Measurements from ENCODE around the gene BCL2L11. TPM values are rescaled to one million over a fixed set of nuclear protein-coding genes. Genes with fewer than 3 reads are reported as not detected.

BCL2L11 gene
- total and polyA plus RNA-seq, 9 of the 15 experiments (the other 6 are each of a cell fraction or from before 2014, with no cell fraction given): 2.2 to 18.8 (median 5.0) TPM

DNA sequence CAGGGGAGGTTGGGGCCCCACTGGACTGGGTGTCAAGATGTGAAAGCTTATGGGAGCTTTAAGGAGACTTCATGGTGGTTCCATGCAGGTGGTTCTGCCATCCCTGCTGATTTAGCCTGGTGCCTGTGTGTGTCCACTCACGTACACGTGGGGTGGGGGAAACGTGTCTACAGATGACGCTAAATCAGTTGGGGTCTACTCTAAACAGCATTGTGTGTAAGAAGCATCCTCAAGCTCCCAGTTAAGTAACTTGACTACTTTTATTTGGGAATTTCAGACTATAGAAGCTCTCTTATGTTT, 47.1 kb downstream of the BCL2L11 start:
- H3K79me2 ChIP-seq (ENCODE audit: control insufficient read depth, insufficient read depth, low read length): no peaks in the 10 kb centered on the region
- intact Hi-C loops (cut with micrococcal nuclease): no loop called here
- no peak overlapping the region for H3K4me2 ChIP-seq (ENCODE audit: insufficient read depth, low read length)
- DNase-seq (ENCODE audit: extremely low read depth in 1 of 4, low spot score in 3 of 4) (no peak), FAIRE-seq (no peak), ATAC-seq (no peak; the same call in 1 of the 3 replicates)
- peaks cover 7% of the 10 kb centered on the region; the same call in 1 of the 2 replicates for H4K20me1 ChIP-seq (replicated peaks; ENCODE audit: control insufficient read depth, insufficient read depth, low read length)
- BruUV-seq (replicated peaks): no TSS peak
- peaks cover 0 to 5% of the 10 kb centered on the region in 2 experiments; a peak in 2 of 5 replicates for H3K27me3 ChIP-seq (ENCODE audit: control insufficient read depth in 2 of 2, insufficient read depth in 2 of 2, low read length in 2 of 2)
- no peak overlapping the region for H2AFZ ChIP-seq (ENCODE audit: low read depth, low read length)
- no peaks in the 10 kb centered on the region for H3K9me1 ChIP-seq (ENCODE audit: control insufficient read depth, insufficient read depth, low read length)
- peaks cover 21 to 26% of the 10 kb centered on the region in 2 experiments for H3K4me1 ChIP-seq (replicated peaks in 1 of 2; ENCODE audit: control insufficient read depth in 2 of 2, insufficient read depth in 2 of 2, low read length in 2 of 2)
- in situ Hi-C loops (cut with MboI): no loop called here
- WGBS (ENCODE audit: insufficient coverage, low coverage, missing lambda C conversion rate): 35% methylated on average over 4 of the region's 4 CpGs
- H3K9ac ChIP-seq (ENCODE audit: insufficient read depth in 1 of 2, low read depth in 2 of 2, low read length in 2 of 2): peak overlapping the region in 1 of 2 experiments; percentile 37; a peak in 1 of 4 replicates
- CTCF ChIA-PET (ENCODE audit: low intra/inter-chr PET ratio): no interaction called here
- no peak overlapping the region for H3K4me3 ChIP-seq
- TF ChIP-seq ZNF740 (CRISPR knock-in tag; IDR thresholded peaks at IDR 0.05) (no peak), ZNF740 (tag; IDR thresholded peaks at IDR 0.05) (0 out of 4 replicates have a peak, but pooled peaks of 1 of the 2 experiments have one; percentile 13), POLR2AphosphoS5 (IDR thresholded peaks at IDR 0.05; ENCODE audit: control insufficient read depth, insufficient read depth, low read depth, low read length) (0 out of 2 replicates have a peak, but pooled peaks have one; percentile 0)
- TF ChIP-seq, protein P1, sequence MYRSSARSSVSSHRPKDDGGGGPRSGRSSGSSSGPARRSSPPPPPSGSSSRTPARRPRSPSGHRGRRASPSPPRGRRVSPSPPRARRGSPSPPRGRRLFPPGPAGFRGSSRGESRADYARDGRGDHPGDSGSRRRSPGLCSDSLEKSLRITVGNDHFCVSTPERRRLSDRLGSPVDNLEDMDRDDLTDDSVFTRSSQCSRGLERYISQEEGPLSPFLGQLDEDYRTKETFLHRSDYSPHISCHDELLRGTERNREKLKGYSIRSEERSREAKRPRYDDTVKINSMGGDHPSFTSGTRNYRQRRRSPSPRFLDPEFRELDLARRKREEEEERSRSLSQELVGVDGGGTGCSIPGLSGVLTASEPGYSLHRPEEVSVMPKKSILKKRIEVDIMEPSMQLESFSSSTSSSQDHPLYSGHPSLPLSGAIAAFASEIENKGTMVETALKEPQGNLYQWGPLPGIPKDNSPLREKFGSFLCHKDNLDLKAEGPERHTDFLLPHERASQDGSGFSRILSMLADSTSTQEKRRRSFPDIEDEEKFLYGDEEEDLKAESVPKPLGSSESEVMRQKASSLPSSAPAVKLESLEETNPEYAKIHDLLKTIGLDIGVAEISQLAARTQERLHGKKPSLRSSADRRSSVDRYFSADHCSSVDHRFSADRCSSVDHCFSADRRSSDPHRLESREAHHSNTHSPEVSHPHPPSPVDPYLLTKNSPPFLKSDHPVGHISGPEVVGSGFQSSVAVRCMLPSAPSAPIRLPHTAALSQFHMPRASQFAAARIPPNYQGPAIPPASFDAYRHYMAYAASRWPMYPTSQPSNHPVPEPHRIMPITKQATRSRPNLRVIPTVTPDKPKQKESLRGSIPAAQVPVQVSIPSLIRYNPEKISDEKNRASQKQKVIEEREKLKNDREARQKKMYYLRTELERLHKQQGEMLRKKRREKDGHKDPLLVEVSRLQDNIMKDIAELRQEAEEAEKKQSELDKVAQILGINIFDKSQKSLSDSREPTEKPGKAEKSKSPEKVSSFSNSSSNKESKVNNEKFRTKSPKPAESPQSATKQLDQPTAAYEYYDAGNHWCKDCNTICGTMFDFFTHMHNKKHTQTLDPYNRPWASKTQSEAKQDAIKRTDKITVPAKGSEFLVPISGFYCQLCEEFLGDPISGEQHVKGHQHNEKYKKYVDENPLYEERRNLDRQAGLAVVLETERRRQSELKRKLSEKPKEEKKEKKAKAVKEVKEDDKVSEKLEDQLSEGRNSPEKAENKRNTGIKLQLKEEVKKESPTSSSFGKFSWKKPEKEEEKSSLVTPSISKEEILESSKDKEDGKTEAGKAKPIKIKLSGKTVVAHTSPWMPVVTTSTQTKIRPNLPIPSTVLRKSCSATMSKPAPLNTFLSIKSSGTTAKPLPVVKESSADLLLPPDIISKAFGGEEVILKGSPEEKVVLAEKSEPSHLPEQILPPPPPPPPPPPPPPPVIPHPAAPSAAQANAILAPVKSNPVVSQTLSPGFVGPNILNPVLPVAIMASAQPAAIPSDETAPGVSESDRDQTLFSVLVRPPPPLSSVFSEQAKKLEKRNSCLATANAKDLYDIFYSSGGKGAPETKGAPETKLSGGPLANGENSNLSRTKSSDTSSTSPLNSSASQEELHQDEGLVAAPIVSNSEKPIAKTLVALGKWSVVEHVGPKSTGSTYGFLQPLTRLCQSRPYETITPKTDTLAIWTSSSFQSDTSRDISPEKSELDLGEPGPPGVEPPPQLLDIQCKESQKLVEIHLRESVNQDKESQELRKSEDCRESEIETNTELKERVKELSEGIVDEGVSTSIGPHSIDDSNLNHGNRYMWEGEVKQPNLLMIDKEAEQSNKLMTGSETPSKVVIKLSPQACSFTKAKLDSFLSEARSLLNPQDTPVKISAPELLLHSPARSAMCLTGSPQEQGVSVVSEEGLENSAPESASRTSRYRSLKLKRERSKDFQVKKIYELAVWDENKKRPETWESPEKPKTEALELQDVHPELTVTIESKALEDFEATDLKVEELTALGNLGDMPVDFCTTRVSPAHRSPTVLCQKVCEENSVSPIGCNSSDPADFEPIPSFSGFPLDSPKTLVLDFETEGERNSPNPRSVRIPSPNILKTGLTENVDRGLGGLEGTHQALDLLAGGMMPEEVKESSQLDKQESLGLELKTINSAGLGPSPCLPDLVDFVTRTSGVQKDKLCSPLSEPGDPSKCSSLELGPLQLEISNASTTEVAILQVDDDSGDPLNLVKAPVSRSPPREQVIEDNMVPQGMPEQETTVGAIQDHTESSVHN (IDR thresholded peaks at IDR 0.05; ENCODE audit: borderline replicate concordance in 1 of 2, low read depth in 1 of 2): no peak
- H3K27ac ChIP-seq (ENCODE audit: extremely low read depth, low read depth, low read length): no peak overlapping the region
- POLR2A ChIA-PET: interaction anchor here (0.6 to 3.1 kb wide), 5 partner anchors 11 to 1989 kb away, joined by 3 to 23 read pairs (median 6); no protein-coding TSS in a partner anchor
- H3K9me3 ChIP-seq (replicated peaks; ENCODE audit: control insufficient read depth, insufficient read depth, low read depth, low read length): no peaks in the 10 kb centered on the region
- peaks cover 30% of the 10 kb centered on the region for H3K36me3 ChIP-seq (ENCODE audit: control insufficient read depth, insufficient read depth, low read length)
